HS-27A (cell line): ENCODE results near the gene ENPP7.

Experiments used
- DNase-seq: peaks from one replicate; pipeline ENCODE4 v3.0.0-alpha.2; 2012; ENCODE audit warnings: low read depth, missing footprints

Gene ENPP7

DNA sequence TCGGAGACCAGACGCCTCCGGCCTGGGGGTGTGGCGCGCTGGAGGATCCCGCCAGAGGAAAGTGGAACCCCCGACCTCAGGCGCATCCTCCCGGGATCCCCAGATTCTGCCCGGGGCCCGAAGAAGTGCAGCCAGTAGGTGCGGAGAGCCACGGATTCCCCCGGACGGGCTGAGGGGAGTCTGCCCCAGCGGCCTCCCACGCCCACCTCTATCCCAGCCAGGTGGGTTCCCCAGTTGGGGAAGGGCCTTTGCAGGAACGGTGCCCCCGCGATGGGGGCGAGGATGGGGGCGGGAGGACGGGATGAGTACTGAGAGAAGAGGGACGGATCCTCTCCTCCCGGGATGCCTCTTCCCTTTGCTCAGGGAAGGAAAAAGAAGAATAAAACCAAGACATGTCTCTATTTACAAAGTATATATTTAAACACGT lies 61.0 kb downstream of the ENPP7 start:
- no peak for DNase-seq
